ENCODE data around the gene ATP6V0D1.

ATP6V0D1 gene

DNA sequence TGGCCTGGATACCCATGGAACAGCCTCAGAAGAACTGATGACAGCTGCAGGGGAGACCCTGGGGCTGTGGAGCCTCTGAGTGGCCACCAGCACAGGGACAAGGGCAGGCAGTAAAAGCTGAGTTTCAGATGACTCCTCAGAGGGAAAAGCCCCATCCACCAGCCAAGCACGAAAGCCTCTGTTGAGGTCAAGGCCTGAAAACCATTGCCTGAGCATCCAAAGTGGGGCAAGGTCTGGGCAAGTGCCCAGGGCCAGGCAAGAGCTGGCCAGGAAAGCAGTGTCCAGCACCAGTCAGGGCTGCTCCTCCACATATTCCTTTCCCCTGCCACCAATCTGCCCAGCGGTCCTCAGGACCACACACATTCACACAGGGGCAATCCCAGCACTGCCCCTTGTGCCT, 16.4 kb downstream of the ATP6V0D1 start:
- Histone ChIP-seq H2AFZ (ENCODE audit: low read depth, low read length) (no peak overlapping the region), H3K27ac (ENCODE audit: low read length) (no peak overlapping the region), H3K79me2 (ENCODE audit: low read length) (peaks cover 26% of the 10 kb centered on the region; the same call in 1 of the 2 replicates), H3K9ac (ENCODE audit: low read length) (no peak overlapping the region), H3K4me1 (ENCODE audit: low read length) (peaks cover 6% of the 10 kb centered on the region), H4K20me1 (ENCODE audit: insufficient read depth, low read length) (peaks cover 61% of the 10 kb centered on the region), H3K4me3 (ENCODE audit: low read length) (no peak overlapping the region), H3K27me3 (ENCODE audit: low read depth, low read length) (no peaks in the 10 kb centered on the region), H3K36me3 (replicated peaks; ENCODE audit: low read depth, low read length) (no peaks in the 10 kb centered on the region), H3K9me3 (ENCODE audit: insufficient read depth, low read length) (no peaks in the 10 kb centered on the region), H3K4me2 (ENCODE audit: low read length) (no peak overlapping the region)
- TF ChIP-seq CTCF (IDR thresholded peaks at IDR 0.05; ENCODE audit: low read depth, low read length) (no peak), EZH2phosphoT487 (IDR thresholded peaks at IDR 0.05; ENCODE audit: low read depth) (no peak)

GRCh38 chr16:67463691-67464090, 17.3 kb downstream of the ATP6V0D1 start:
- peaks cover 65% of the 10 kb centered on the region for H4K20me1 ChIP-seq (ENCODE audit: insufficient read depth, low read length)
- peaks cover 6% of the 10 kb centered on the region for H3K4me1 ChIP-seq (ENCODE audit: low read length)
- H3K79me2 ChIP-seq (ENCODE audit: low read length) = peaks cover 23% of the 10 kb centered on the region; the same call in 1 of the 2 replicates
- no peak overlapping the region for H2AFZ ChIP-seq (ENCODE audit: low read depth, low read length)
- H3K4me3 ChIP-seq (ENCODE audit: low read length) = no peak overlapping the region
- TF ChIP-seq EZH2phosphoT487 (IDR thresholded peaks at IDR 0.05; ENCODE audit: low read depth) (no peak), CTCF (IDR thresholded peaks at IDR 0.05; ENCODE audit: low read depth, low read length) (no peak)
- H3K36me3 ChIP-seq (replicated peaks; ENCODE audit: low read depth, low read length) = no peaks in the 10 kb centered on the region
- no peaks in the 10 kb centered on the region for H3K27me3 ChIP-seq (ENCODE audit: low read depth, low read length)
- no peak overlapping the region for H3K9ac ChIP-seq (ENCODE audit: low read length)
- H3K9me3 ChIP-seq (ENCODE audit: insufficient read depth, low read length) = no peaks in the 10 kb centered on the region
- no peak overlapping the region for H3K27ac ChIP-seq (ENCODE audit: low read length)
- no peak overlapping the region for H3K4me2 ChIP-seq (ENCODE audit: low read length)

DNA sequence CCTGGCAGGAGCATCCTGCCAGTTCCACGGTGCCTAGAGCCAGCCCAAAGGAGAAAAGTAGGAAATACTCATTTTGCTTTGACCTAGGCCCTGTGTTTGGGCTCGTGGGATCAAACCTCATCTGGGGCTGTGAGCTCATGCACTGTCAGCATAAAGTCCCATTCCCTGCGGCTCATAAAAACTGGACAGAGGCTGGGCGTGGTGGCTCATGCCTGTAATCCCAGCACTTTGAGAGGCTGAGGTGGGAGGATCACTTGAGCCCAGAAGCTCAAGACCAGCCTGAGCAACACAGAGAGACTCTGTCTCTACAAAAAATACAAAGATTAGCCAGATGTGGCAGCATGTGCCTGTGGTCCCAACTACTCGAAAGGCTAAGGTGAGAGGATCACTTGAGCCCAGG, 17.9 kb downstream of the ATP6V0D1 start:
- no peak overlapping the region for H3K9ac ChIP-seq (ENCODE audit: low read length)

DNA sequence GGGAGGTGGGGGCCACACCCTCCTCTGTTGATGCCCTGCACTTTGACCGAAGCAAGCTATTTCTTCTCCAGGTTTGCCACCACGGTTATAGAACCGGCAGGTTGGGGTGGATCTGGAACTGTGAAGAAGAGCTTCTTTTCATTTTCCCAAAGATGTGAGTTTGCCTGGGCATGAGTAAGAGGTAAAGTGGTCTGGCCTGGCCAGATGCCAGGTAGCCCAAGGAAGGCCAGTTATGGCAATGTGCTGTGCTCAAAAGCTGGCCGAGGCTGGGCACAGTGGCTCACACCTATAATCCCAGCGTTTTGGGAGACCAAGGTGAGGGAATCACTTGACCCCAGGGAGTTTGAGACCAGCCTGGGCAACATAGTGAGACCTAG, 18.7 kb downstream of the ATP6V0D1 start:
- Histone ChIP-seq H3K9ac (ENCODE audit: low read length) (no peak overlapping the region), H4K20me1 (ENCODE audit: insufficient read depth, low read length) (peaks cover 66% of the 10 kb centered on the region), H3K36me3 (replicated peaks; ENCODE audit: low read depth, low read length) (no peaks in the 10 kb centered on the region), H3K4me2 (ENCODE audit: low read length) (no peak overlapping the region), H3K79me2 (ENCODE audit: low read length) (peaks cover 16% of the 10 kb centered on the region; the same call in 1 of the 2 replicates), H3K4me3 (ENCODE audit: low read length) (no peak overlapping the region), H3K27ac (ENCODE audit: low read length) (no peak overlapping the region), H3K9me3 (ENCODE audit: insufficient read depth, low read length) (no peaks in the 10 kb centered on the region), H3K27me3 (ENCODE audit: low read depth, low read length) (no peaks in the 10 kb centered on the region), H3K4me1 (ENCODE audit: low read length) (peaks cover 6% of the 10 kb centered on the region), H2AFZ (ENCODE audit: low read depth, low read length) (no peak overlapping the region)
- TF ChIP-seq CTCF (IDR thresholded peaks at IDR 0.05; ENCODE audit: low read depth, low read length) = no peak
- no peak for TF ChIP-seq EZH2phosphoT487 (IDR thresholded peaks at IDR 0.05; ENCODE audit: low read depth)

More for the DNA sequence above, 17.9 kb downstream of the ATP6V0D1 start:
- Histone ChIP-seq H3K79me2 (ENCODE audit: low read length) (peaks cover 20% of the 10 kb centered on the region; the same call in 1 of the 2 replicates), H3K27me3 (ENCODE audit: low read depth, low read length) (no peaks in the 10 kb centered on the region), H3K4me2 (ENCODE audit: low read length) (no peak overlapping the region), H2AFZ (ENCODE audit: low read depth, low read length) (no peak overlapping the region), H3K36me3 (replicated peaks; ENCODE audit: low read depth, low read length) (no peaks in the 10 kb centered on the region), H3K4me1 (ENCODE audit: low read length) (peaks cover 6% of the 10 kb centered on the region), H4K20me1 (ENCODE audit: insufficient read depth, low read length) (peaks cover 66% of the 10 kb centered on the region), H3K9me3 (ENCODE audit: insufficient read depth, low read length) (no peaks in the 10 kb centered on the region), H3K4me3 (ENCODE audit: low read length) (no peak overlapping the region), H3K27ac (ENCODE audit: low read length) (no peak overlapping the region)
- TF ChIP-seq EZH2phosphoT487 (IDR thresholded peaks at IDR 0.05; ENCODE audit: low read depth) (no peak), CTCF (IDR thresholded peaks at IDR 0.05; ENCODE audit: low read depth, low read length) (no peak)

Data from OCI-LY3 (cell line).